NAMALWA (cell line): ENCODE results near the gene OXSR1.
"Not testable (repeated sequence)": the region's sequence is repeated elsewhere in the genome, so short reads cannot be mapped to it uniquely, and the experiment has no call there.

Experiments
- DNase-seq: peaks from one replicate; pipeline ENCODE4 v3.0.0-alpha.2; 2015; ENCODE audit warnings: low spot score

OXSR1 gene

GRCh38 chr3:38142959-38143358 is 22.4 kb upstream of the OXSR1 start:
- DNase-seq: no peak

GRCh38 chr3:38143511-38143910 is 21.8 kb upstream of the OXSR1 start:
- DNase-seq: no peak

- DNase-seq: no peak
Measured at GRCh38 chr3:38146504-38146903, 18.8 kb upstream of the OXSR1 start.

- no peak for DNase-seq
Measured at GRCh38 chr3:38147421-38147820, 17.9 kb upstream of the OXSR1 start.

GRCh38 chr3:38148311-38148882 is 16.9 kb upstream of the OXSR1 start:
- no peak for DNase-seq

- DNase-seq: no peak
Measured at GRCh38 chr3:38149708-38150107, 15.6 kb upstream of the OXSR1 start.

- peak; percentile 36 for DNase-seq
Measured at GRCh38 chr3:38150780-38151528, 14.4 kb upstream of the OXSR1 start.

GRCh38 chr3:38151667-38152265 is 13.6 kb upstream of the OXSR1 start:
- no peak for DNase-seq

GRCh38 chr3:38152609-38153008 is 12.7 kb upstream of the OXSR1 start:
- DNase-seq: no peak

- DNase-seq: no peak
Measured at GRCh38 chr3:38153221-38153620, 12.1 kb upstream of the OXSR1 start.

GRCh38 chr3:38154033-38154494 is 11.3 kb upstream of the OXSR1 start:
- DNase-seq: no peak

- DNase-seq: no peak
Measured at GRCh38 chr3:38154625-38155255, 10.6 kb upstream of the OXSR1 start.

- DNase-seq: no peak
Measured at GRCh38 chr3:38155825-38156224, 9.5 kb upstream of the OXSR1 start.

GRCh38 chr3:38157117-38157516 is 8.2 kb upstream of the OXSR1 start:
- DNase-seq: no peak

- no peak for DNase-seq
Measured at GRCh38 chr3:38157595-38157994, 7.7 kb upstream of the OXSR1 start.

GRCh38 chr3:38158472-38158871 is 6.9 kb upstream of the OXSR1 start:
- DNase-seq: no peak

GRCh38 chr3:38160704-38161103 is 4.6 kb upstream of the OXSR1 start:
- not testable (repeated sequence) for DNase-seq

GRCh38 chr3:38163117-38163840 is 2.1 kb upstream of the OXSR1 start:
- peak; percentile 74 for DNase-seq

- DNase-seq: no peak
Measured at GRCh38 chr3:38163841-38164642, 1.3 kb upstream of the OXSR1 start.

- no peak for DNase-seq
Measured at GRCh38 chr3:38164643-38164951, 740 bp upstream of the OXSR1 start.

- peak; percentile 44 for DNase-seq
Measured at GRCh38 chr3:38165722-38166387, 518 bp downstream of the OXSR1 start.
